ENCODE measurements around the gene ROR2.

Gene ROR2

GRCh38 chr9:91896513-91897121, 53.4 kb downstream of the ROR2 start:
- Mint-ChIP-seq H3K4me3 (no peak overlapping the region), H3K27ac (peak overlapping the region; percentile 83), H3K27me3 (peaks cover 13% of the 10 kb centered on the region), H3K9me3 (no peaks in the 10 kb centered on the region), H3K4me1 (ENCODE audit: low read depth) (peaks cover 51% of the 10 kb centered on the region), H3K36me3 (ENCODE audit: low read depth) (no peaks in the 10 kb centered on the region)
- intact Hi-C loops (cut with micrococcal nuclease): no loop called here

- Mint-ChIP-seq H3K27ac (peak overlapping the region; percentile 83), H3K4me3 (no peak overlapping the region), H3K9me3 (no peaks in the 10 kb centered on the region), H3K4me1 (ENCODE audit: low read depth) (peaks cover 51% of the 10 kb centered on the region), H3K27me3 (peaks cover 13% of the 10 kb centered on the region), H3K36me3 (ENCODE audit: low read depth) (no peaks in the 10 kb centered on the region)
- intact Hi-C loops (cut with micrococcal nuclease): no loop called here
These were observed 53.9 kb downstream of the ROR2 start for GRCh38 chr9:91896097-91896496.

- H3K4me3 Mint-ChIP-seq: no peak overlapping the region
- H3K27ac Mint-ChIP-seq: no peak overlapping the region
- intact Hi-C loops (cut with micrococcal nuclease): no loop called here
- H3K27me3 Mint-ChIP-seq: peaks cover 11% of the 10 kb centered on the region
- no peaks in the 10 kb centered on the region for H3K36me3 Mint-ChIP-seq (ENCODE audit: low read depth)
- peaks cover 39% of the 10 kb centered on the region for H3K4me1 Mint-ChIP-seq (ENCODE audit: low read depth)
- H3K9me3 Mint-ChIP-seq: no peaks in the 10 kb centered on the region
These were observed 55.5 kb downstream of the ROR2 start for GRCh38 chr9:91894536-91894935.

- Mint-ChIP-seq H3K4me1 (ENCODE audit: low read depth) (peaks cover 34% of the 10 kb centered on the region), H3K9me3 (no peaks in the 10 kb centered on the region), H3K36me3 (ENCODE audit: low read depth) (no peaks in the 10 kb centered on the region), H3K27ac (peak overlapping the region; percentile 40), H3K27me3 (peaks cover 10% of the 10 kb centered on the region), H3K4me3 (no peak overlapping the region)
- intact Hi-C loops (cut with micrococcal nuclease): no loop called here
These were observed 56.0 kb downstream of the ROR2 start for GRCh38 chr9:91894023-91894422.

GRCh38 chr9:91891915-91892314, 58.1 kb downstream of the ROR2 start:
- Mint-ChIP-seq H3K4me3 (no peak overlapping the region), H3K36me3 (ENCODE audit: low read depth) (no peaks in the 10 kb centered on the region), H3K27ac (no peak overlapping the region), H3K9me3 (no peaks in the 10 kb centered on the region), H3K27me3 (peaks cover 18% of the 10 kb centered on the region), H3K4me1 (ENCODE audit: low read depth) (peaks cover 25% of the 10 kb centered on the region)
- intact Hi-C loops (cut with micrococcal nuclease): no loop called here

GRCh38 chr9:91890662-91891061, 59.4 kb downstream of the ROR2 start:
- intact Hi-C loops (cut with micrococcal nuclease): no loop called here
- H3K4me3 Mint-ChIP-seq: no peak overlapping the region
- peaks cover 27% of the 10 kb centered on the region for H3K27me3 Mint-ChIP-seq
- H3K36me3 Mint-ChIP-seq (ENCODE audit: low read depth): no peaks in the 10 kb centered on the region
- H3K4me1 Mint-ChIP-seq (ENCODE audit: low read depth): peaks cover 21% of the 10 kb centered on the region
- no peak overlapping the region for H3K27ac Mint-ChIP-seq
- H3K9me3 Mint-ChIP-seq: no peaks in the 10 kb centered on the region

GRCh38 chr9:91889161-91889911, 60.7 kb downstream of the ROR2 start:
- no peak overlapping the region for H3K4me3 Mint-ChIP-seq
- H3K27me3 Mint-ChIP-seq: peaks cover 30% of the 10 kb centered on the region
- H3K27ac Mint-ChIP-seq: no peak overlapping the region
- H3K9me3 Mint-ChIP-seq: no peaks in the 10 kb centered on the region
- H3K36me3 Mint-ChIP-seq (ENCODE audit: low read depth): no peaks in the 10 kb centered on the region
- intact Hi-C loops (cut with micrococcal nuclease): no loop called here
- H3K4me1 Mint-ChIP-seq (ENCODE audit: low read depth): peaks cover 27% of the 10 kb centered on the region

GRCh38 chr9:91886414-91887076, 63.5 kb downstream of the ROR2 start:
- Mint-ChIP-seq H3K9me3 (no peaks in the 10 kb centered on the region), H3K27ac (no peak overlapping the region), H3K4me3 (no peak overlapping the region), H3K27me3 (peaks cover 30% of the 10 kb centered on the region), H3K4me1 (ENCODE audit: low read depth) (peaks cover 17% of the 10 kb centered on the region), H3K36me3 (ENCODE audit: low read depth) (no peaks in the 10 kb centered on the region)
- intact Hi-C loops (cut with micrococcal nuclease): no loop called here

GRCh38 chr9:91885746-91886413, 64.1 kb downstream of the ROR2 start:
- Mint-ChIP-seq H3K4me3 (no peak overlapping the region), H3K27me3 (peaks cover 30% of the 10 kb centered on the region), H3K36me3 (ENCODE audit: low read depth) (no peaks in the 10 kb centered on the region), H3K9me3 (no peaks in the 10 kb centered on the region), H3K27ac (no peak overlapping the region), H3K4me1 (ENCODE audit: low read depth) (peaks cover 17% of the 10 kb centered on the region)
- intact Hi-C loops (cut with micrococcal nuclease): no loop called here

- Mint-ChIP-seq H3K9me3 (no peaks in the 10 kb centered on the region), H3K27me3 (peaks cover 30% of the 10 kb centered on the region)
- intact Hi-C loops (cut with micrococcal nuclease): loop anchor here (5.0 kb wide), 1 partner anchor 128 kb away; no protein-coding TSS in a partner anchor
These were observed 65.0 kb downstream of the ROR2 start for GRCh38 chr9:91884696-91885687.

GRCh38 chr9:91884153-91884552, 65.9 kb downstream of the ROR2 start:
- H3K27me3 Mint-ChIP-seq: peaks cover 30% of the 10 kb centered on the region
- no peaks in the 10 kb centered on the region for H3K36me3 Mint-ChIP-seq (ENCODE audit: low read depth)
- intact Hi-C loops (cut with micrococcal nuclease): loop anchor here (5.0 kb wide), 1 partner anchor 127 kb away; no protein-coding TSS in a partner anchor
- H3K27ac Mint-ChIP-seq: no peak overlapping the region
- H3K9me3 Mint-ChIP-seq: no peaks in the 10 kb centered on the region
- H3K4me1 Mint-ChIP-seq (ENCODE audit: low read depth): peaks cover 17% of the 10 kb centered on the region
- H3K4me3 Mint-ChIP-seq: no peak overlapping the region

More at GRCh38 chr9:91884696-91885687, 65.0 kb downstream of the ROR2 start:
- no peak overlapping the region for H3K4me3 Mint-ChIP-seq
- H3K27ac Mint-ChIP-seq: no peak overlapping the region
- H3K36me3 Mint-ChIP-seq (ENCODE audit: low read depth): no peaks in the 10 kb centered on the region
- peaks cover 17% of the 10 kb centered on the region for H3K4me1 Mint-ChIP-seq (ENCODE audit: low read depth)

- Mint-ChIP-seq H3K9me3 (no peaks in the 10 kb centered on the region), H3K27ac (no peak overlapping the region), H3K4me1 (ENCODE audit: low read depth) (peaks cover 17% of the 10 kb centered on the region), H3K4me3 (no peak overlapping the region), H3K27me3 (peaks cover 29% of the 10 kb centered on the region), H3K36me3 (ENCODE audit: low read depth) (no peaks in the 10 kb centered on the region)
- intact Hi-C loops (cut with micrococcal nuclease): loop anchor here (5.0 kb wide), 1 partner anchor 126 kb away; no protein-coding TSS in a partner anchor
These were observed 66.5 kb downstream of the ROR2 start for GRCh38 chr9:91883503-91883902.

- Mint-ChIP-seq H3K27me3 (peaks cover 25% of the 10 kb centered on the region), H3K27ac (no peak overlapping the region), H3K4me3 (no peak overlapping the region), H3K4me1 (ENCODE audit: low read depth) (peaks cover 17% of the 10 kb centered on the region), H3K9me3 (no peaks in the 10 kb centered on the region), H3K36me3 (ENCODE audit: low read depth) (no peaks in the 10 kb centered on the region)
- intact Hi-C loops (cut with micrococcal nuclease): loop anchor here (5.0 kb wide), 1 partner anchor 125 kb away; no protein-coding TSS in a partner anchor
These were observed 67.4 kb downstream of the ROR2 start for GRCh38 chr9:91882627-91883026.

All from dendritic cell treated with granulocyte-macrophage colony-stimulating factor and Interleukin-4, amounts not matched to agents 40 ng/mL and 50 ng/mL, for 4 days (primary cell).